AG04450 (cell line): ENCODE data around the gene KHDRBS2. TPM values are rescaled to one million over a fixed set of nuclear protein-coding genes. Genes with fewer than 3 reads are reported as not detected.

Source experiments
- CTCF ChIA-PET: fragments of 300-600, 350-600 bp; formaldehyde crosslinking; extraction: SDS; loops from one replicate; lab custom pipeline; 2022; ENCODE audit warnings: antibody characterized with exemption, inconsistent platforms; lab: Charles Lee
- POLR2A ChIA-PET: fragments of 350-600 bp; formaldehyde crosslinking; extraction: SDS; loops from one replicate; lab custom pipeline; 2021; ENCODE audit warnings: antibody characterized with exemption, inconsistent platforms; lab: Yijun Ruan, JAX
- DNase-seq: peaks from one replicate; pipeline ENCODE4 v3.0.0-alpha.2; 2011; ENCODE audit warnings: low read depth, low spot score
- H3K27ac ChIP-seq: one replicate; pipeline ENCODE4 v1.5.1; 2012; ENCODE audit warnings: low read depth, low read length, control low read depth
- H3K27me3 ChIP-seq: one replicate; pipeline ENCODE4 v1.6.0; 2012; ENCODE audit warnings: low read length; ENCODE audit not compliant: control insufficient read depth, insufficient read depth
- H3K4me3 ChIP-seq: 2 replicates; pipeline ENCODE4 v1.5.1; 2011; ENCODE audit warnings: mild to moderate bottlenecking, low read depth, low read length, control low read depth
- H3K9me3 ChIP-seq: 2 replicates; pipeline ENCODE4 v1.5.1; 2012; ENCODE audit warnings: low read length; ENCODE audit not compliant: control insufficient read depth, insufficient read depth
- CTCF ChIP-seq: IDR thresholded peaks from 2 replicates; pipeline ENCODE4 v1.5.1; 2011; ENCODE audit warnings: low read depth, low read length, control low read depth, inconsistent platforms
- polyA plus RNA-seq: library from polyadenylated mRNA; depleted of rRNA; stranded (reverse); fragments of >200 nt; gene quantifications from 2 replicates; pipeline ENCODE4 v1.2.3, GENCODE V29; 2011

KHDRBS2 gene
- polyA plus RNA-seq, 1 experiment, result not detected

- ChIA-PET CTCF (no interaction called here), POLR2A (no interaction called here)
- DNase-seq, result no peak
- TF ChIP-seq CTCF, result no peak
- Histone ChIP-seq H3K27me3 (no peaks in the 10 kb centered on the region), H3K27ac (no peak overlapping the region), H3K4me3 (no peak overlapping the region), H3K9me3 (no peaks in the 10 kb centered on the region)
Observed at GRCh38 chr6:61675734-61676133, 610.3 kb downstream of the KHDRBS2 start.

GRCh38 chr6:61649845-61650244, 636.2 kb downstream of the KHDRBS2 start:
- no peak overlapping the region for H3K4me3 ChIP-seq
- H3K9me3 ChIP-seq, result no peaks in the 10 kb centered on the region; the same call in 1 of the 2 replicates
- H3K27ac ChIP-seq, result no peak overlapping the region
- ChIA-PET CTCF (no interaction called here), POLR2A (no interaction called here)
- TF ChIP-seq CTCF, result no peak
- H3K27me3 ChIP-seq, result no peaks in the 10 kb centered on the region
- DNase-seq, result no peak

GRCh38 chr6:61640463-61640862, 645.6 kb downstream of the KHDRBS2 start:
- no peaks in the 10 kb centered on the region for H3K27me3 ChIP-seq
- TF ChIP-seq CTCF, result no peak
- no peak overlapping the region for H3K4me3 ChIP-seq
- H3K27ac ChIP-seq, result no peak overlapping the region
- no peaks in the 10 kb centered on the region for H3K9me3 ChIP-seq
- DNase-seq, result no peak
- CTCF ChIA-PET, result no interaction called here
- POLR2A ChIA-PET, result no interaction called here
